NCI-H1417 (cell line): ENCODE results near the gene RPS15.

Experiments used
- DNase-seq, 3 experiments: peaks; one replicate each; lab custom pipeline; 2025; lab: John Stamatoyannopoulos, UW

RPS15 gene

DNA sequence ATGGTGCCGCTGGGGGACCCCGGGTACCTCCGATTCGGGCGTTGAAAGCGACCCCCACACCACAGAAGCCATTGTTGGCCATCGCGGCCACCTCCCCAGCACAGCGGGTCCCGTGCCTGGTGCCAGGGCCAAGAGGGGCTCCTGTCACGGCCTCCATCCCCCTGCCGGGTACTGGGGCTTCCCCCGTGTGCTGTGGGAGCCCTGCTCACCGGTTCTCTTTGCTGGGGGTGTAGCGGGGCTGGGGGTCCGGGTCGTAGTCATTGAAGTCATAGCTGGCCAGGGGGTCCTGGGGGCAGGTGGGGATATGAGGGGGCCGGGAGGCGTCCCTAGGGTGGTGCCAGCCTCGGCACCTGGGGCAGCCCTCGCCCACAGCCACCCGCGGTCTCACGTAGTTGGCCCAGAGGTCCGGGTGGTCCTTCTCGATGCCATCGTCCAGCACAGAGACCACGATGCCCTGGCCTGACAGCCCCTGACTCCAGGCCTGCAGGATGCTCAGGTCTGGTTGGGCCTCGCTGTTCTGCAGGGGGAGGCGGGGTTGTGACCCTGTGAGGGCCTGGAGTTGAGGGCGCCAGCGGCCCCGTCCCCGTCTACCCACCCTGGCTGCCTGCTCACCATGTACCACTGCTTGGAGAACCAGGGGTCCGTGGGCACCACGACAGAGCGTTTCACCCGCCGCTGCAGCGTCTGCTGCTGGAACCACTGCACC, 49.5 kb downstream of the RPS15 start:
- no peak for DNase-seq

DNA sequence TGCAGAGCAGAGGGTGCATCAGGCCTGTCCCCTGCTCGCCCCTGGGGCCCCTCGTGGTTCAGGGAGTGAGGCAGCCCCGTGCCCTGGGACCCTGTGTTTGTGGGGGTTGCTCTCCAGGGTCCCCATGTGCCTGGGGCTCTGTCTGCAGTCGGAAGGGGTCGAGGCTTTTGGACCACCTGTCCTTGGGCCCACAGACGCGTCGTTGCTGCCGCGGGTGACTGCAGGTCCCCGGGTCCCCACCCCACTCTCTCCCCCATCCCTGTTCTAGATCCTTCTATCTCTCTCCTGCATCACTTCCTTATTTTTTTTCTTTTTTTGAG, 50.0 kb downstream of the RPS15 start:
- no peak for DNase-seq

DNA sequence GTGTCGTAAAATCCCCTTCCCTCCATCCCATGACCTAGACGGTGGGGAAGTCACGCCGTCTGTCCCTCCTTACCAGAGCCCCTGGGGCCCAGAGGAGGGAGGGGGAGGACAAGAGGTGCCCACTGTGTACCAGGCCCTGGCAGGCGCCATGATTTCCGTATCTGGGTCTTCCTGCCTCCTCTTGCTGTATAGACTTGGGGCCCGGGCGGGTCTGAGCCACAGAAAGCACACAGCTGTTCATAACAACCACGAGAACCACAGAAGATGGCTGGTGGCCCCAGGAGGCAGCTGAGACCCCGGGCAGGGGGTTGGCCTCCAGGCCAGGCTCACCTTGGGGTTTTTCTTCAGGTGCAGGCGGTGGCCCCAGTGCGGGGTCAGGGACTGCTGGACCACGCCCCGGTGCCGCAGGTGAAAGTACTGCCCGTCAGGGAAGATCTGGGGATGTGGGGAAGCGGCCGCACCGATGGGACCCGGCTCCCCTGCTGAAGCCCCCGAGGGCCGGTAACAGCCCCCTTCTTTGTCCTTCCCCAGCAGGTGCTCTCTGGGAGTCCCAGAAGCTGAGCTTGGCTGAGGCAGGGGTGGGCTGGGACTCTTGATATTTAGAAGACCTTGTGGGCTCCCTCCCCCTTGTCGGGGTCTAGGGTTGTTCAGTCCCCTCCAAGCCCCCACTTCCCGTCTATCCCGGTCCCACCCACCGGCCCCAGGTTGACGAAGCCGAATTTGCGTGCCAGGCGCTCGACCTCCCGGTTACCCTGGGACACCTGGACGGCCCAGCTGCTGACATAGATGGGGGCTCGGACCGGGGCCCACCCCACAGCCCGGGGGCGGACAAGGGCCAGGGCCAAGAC, 51.5 kb downstream of the RPS15 start:
- DNase-seq = peak in 1 of 3 experiments; percentile 49
